Astrocyte (in vitro differentiated cells and primary cell): ENCODE measurements around the gene ADORA1.

Experiments used
- CTCF ChIP-seq: IDR thresholded peaks from 2 replicates; pipeline ENCODE4 v1.5.1; 2011; ENCODE audit warnings: low read depth, mild to moderate bottlenecking, inconsistent platforms, low read length, moderate library complexity; ENCODE audit not compliant: insufficient read depth
- EZH2 ChIP-seq: IDR thresholded peaks from 2 replicates; pipeline ENCODE4 v1.6.1; 2012; ENCODE audit warnings: mild to moderate bottlenecking, low read length, inconsistent platforms; ENCODE audit not compliant: insufficient read depth

- TF ChIP-seq CTCF, result no peak
- TF ChIP-seq EZH2, result no peak
Observed at GRCh38 chr1:203126866-203127665, 460 bp upstream of the ADORA1 start.
